Tibial artery (tissue), 4 donors: ENCODE data around the gene WFIKKN1.

Source experiments
- DNase-seq, 2 donors: peaks; one replicate each; pipeline ENCODE4 v3.0.0-alpha.2; 2019
- H3K27ac ChIP-seq, 2 donors: fragments of 200-600 bp; sonication (generic) in 1 of 2; 1 replicate in 1 of 2; 2 replicates in 1 of 2; pipeline ENCODE4 v1.5.1; 2018 to 2019; ENCODE audit warnings: mild to moderate bottlenecking in 1 of 2
- H3K27me3 ChIP-seq, 2 donors: fragments of 200-600 bp; sonication (generic) in 1 of 2; one replicate each; pipeline versions ENCODE4 v1.5.1 to v1.6.0; 2016 to 2019
- H3K36me3 ChIP-seq, 3 donors: fragments of 200-600 bp; sonication (generic) in 2 of 3; one replicate each; pipeline ENCODE4 v1.5.1; 2016 to 2019; ENCODE audit warnings: mild to moderate bottlenecking in 2 of 3
- H3K4me1 ChIP-seq, 4 donors: fragments of 200-600 bp; sonication (generic) in 2 of 4; 1 replicate in 3 of 4; 2 replicates in 1 of 4; pipeline ENCODE4 v1.5.1; 2016 to 2019
- H3K4me3 ChIP-seq, 2 donors: fragments of 200-600 bp; sonication (generic) in 1 of 2; 1 replicate in 1 of 2; 2 replicates in 1 of 2; pipeline ENCODE4 v1.5.1; 2018 to 2019; ENCODE audit warnings: mild to moderate bottlenecking in 2 of 2
- H3K9me3 ChIP-seq, 3 donors: fragments of 200-600 bp; sonication (generic) in 1 of 3; one replicate each; pipeline ENCODE4 v1.5.1; 2016 to 2019
- CTCF ChIP-seq, 2 experiments: fragments of 200-600 bp in 1 of 2; fragments of 450-650 bp in 1 of 2; IDR thresholded peaks; one replicate each; pipeline ENCODE4 v1.5.1; 2017 to 2019; ENCODE audit warnings: antibody characterized with exemption in 2 of 2, mild to moderate bottlenecking in 1 of 2, moderate library complexity in 1 of 2
- intact Hi-C: fragments of 100-400 bp; cut with DNase I; formaldehyde crosslinking; loops from one replicate; pipeline ENCODE4 v1.15.0; 2023; ENCODE audit warnings: low total_unique reads

Gene WFIKKN1

GRCh38 chr16:674968-675883, 44.4 kb downstream of the WFIKKN1 start, which contains the start of gene RHBDL1:
RHBDL1 (plus strand) TSS chr16:675671; CDS start chr16:675791, 120 bp downstream.
- peak within 1 kb of the TSS in 1 of 2 donors; percentile 33 for H3K27ac ChIP-seq
- DNase-seq = no peak

GRCh38 chr16:675884-676564, 45.2 kb downstream of the WFIKKN1 start:
- peaks cover 0 to 8% of the 10 kb centered on the region in 2 donors for H3K27me3 ChIP-seq
- no peak for TF ChIP-seq CTCF (IDR thresholded peaks at IDR 0.05)
- H3K4me1 ChIP-seq = peaks cover 0 to 39% (median 22%) of the 10 kb centered on the region in 4 donors
- intact Hi-C loops = no loop called here
- H3K36me3 ChIP-seq = peaks cover 21 to 38% (median 29%) of the 10 kb centered on the region in 3 donors
- peak overlapping the region in 1 of 2 donors; percentile 33 for H3K27ac ChIP-seq
- H3K4me3 ChIP-seq = peak overlapping the region; percentile 42 to 49
- H3K9me3 ChIP-seq = no peaks in the 10 kb centered on the region
- no peak for DNase-seq

More at GRCh38 chr16:674968-675883, 44.4 kb downstream of the WFIKKN1 start, which contains the start of gene RHBDL1:
- Histone ChIP-seq H3K9me3 (no peaks in the 10 kb centered on the region), H3K4me3 (peak within 1 kb of the TSS; percentile 42 to 49), H3K4me1 (peaks cover 0 to 32% (median 18%) of the 10 kb centered on the region in 4 donors), H3K36me3 (peaks cover 29 to 46% (median 37%) of the 10 kb centered on the region in 3 donors), H3K27me3 (peaks cover 0 to 8% of the 10 kb centered on the region in 2 donors)
- TF ChIP-seq CTCF (IDR thresholded peaks at IDR 0.05) = no peak
- intact Hi-C loops = no loop called here

GRCh38 chr16:676565-676902, 45.7 kb downstream of the WFIKKN1 start:
- Histone ChIP-seq H3K27me3 (peaks cover 0 to 8% of the 10 kb centered on the region in 2 donors), H3K4me1 (peaks cover 0 to 44% (median 27%) of the 10 kb centered on the region in 4 donors), H3K36me3 (peaks cover 18 to 37% (median 26%) of the 10 kb centered on the region in 3 donors), H3K9me3 (no peaks in the 10 kb centered on the region), H3K27ac (no peak overlapping the region), H3K4me3 (no peak overlapping the region)
- no peak for TF ChIP-seq CTCF (IDR thresholded peaks at IDR 0.05)
- intact Hi-C loops = no loop called here
- DNase-seq = no peak

GRCh38 chr16:676913-677312, 46.1 kb downstream of the WFIKKN1 start:
- Histone ChIP-seq H3K9me3 (no peaks in the 10 kb centered on the region), H3K4me3 (no peak overlapping the region), H3K27me3 (peaks cover 0 to 8% of the 10 kb centered on the region in 2 donors), H3K27ac (no peak overlapping the region), H3K36me3 (peaks cover 18 to 37% (median 26%) of the 10 kb centered on the region in 3 donors), H3K4me1 (peaks cover 0 to 48% (median 31%) of the 10 kb centered on the region in 4 donors)
- intact Hi-C loops = no loop called here
- no peak for DNase-seq
- no peak for TF ChIP-seq CTCF (IDR thresholded peaks at IDR 0.05)

GRCh38 chr16:677316-678190, 46.8 kb downstream of the WFIKKN1 start:
- intact Hi-C loops = no loop called here
- peaks cover 0 to 54% (median 38%) of the 10 kb centered on the region in 4 donors for H3K4me1 ChIP-seq
- H3K36me3 ChIP-seq = peaks cover 18 to 37% (median 26%) of the 10 kb centered on the region in 3 donors
- H3K4me3 ChIP-seq = no peak overlapping the region
- DNase-seq = no peak
- H3K9me3 ChIP-seq = no peaks in the 10 kb centered on the region
- H3K27ac ChIP-seq = no peak overlapping the region
- peaks cover 0 to 8% of the 10 kb centered on the region in 2 donors for H3K27me3 ChIP-seq
- TF ChIP-seq CTCF (IDR thresholded peaks at IDR 0.05) = no peak
